ENCODE measurements around the gene FRAS1.
"Not testable (repeated sequence)": the region's sequence is repeated elsewhere in the genome, so short reads cannot be mapped to it uniquely, and the experiment has no call there.

FRAS1 gene

GRCh38 chr4:78396613-78397291 is 339.6 kb downstream of the FRAS1 start:
- DNase-seq: no peak

- no peak for DNase-seq
These were observed 340.1 kb downstream of the FRAS1 start for GRCh38 chr4:78397292-78397630.

GRCh38 chr4:78409612-78410202 is 352.6 kb downstream of the FRAS1 start:
- no peak for DNase-seq

GRCh38 chr4:78410225-78410624 is 353.1 kb downstream of the FRAS1 start:
- DNase-seq: no peak

- DNase-seq: no peak
These were observed 353.6 kb downstream of the FRAS1 start for GRCh38 chr4:78410676-78411075.

DNA sequence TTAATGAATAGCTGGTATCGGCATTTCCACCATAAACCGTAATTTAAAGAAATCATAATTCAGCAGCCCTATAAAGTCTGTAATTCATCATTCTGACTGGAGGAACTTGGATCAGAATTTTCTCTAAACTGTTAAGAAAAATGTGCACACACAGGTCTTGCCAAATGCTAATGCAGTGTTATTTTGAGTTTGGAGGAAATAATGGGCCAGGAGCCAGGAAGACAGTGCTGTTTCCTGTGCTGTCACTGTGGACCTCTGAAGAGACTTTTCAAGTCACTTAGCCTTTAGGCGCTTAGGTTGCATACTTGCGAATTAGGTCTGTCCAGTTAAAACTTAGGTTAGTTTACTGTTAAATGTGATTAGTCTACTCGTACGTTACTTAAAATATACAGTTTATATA is 357.0 kb downstream of the FRAS1 start:
- no peak for DNase-seq

DNA sequence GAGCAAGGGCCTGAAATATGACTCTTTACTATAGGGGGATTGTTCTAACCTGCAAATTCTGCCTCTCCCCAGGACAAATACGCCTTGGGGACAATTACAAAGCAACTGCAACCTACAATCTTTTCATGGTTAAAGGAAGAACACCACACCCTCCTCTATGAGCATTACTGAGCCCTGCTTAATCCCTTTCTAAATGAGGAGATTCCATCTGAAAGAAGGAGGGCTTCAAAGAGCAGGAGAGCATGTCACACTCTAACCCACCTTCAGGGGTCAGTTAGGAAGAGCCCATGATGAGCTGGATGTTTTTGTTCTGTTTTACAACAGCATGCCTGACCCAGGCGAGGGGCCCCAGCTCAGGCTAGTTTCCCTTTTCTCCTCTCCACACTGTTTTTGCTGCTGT is 360.5 kb downstream of the FRAS1 start:
- no peak for DNase-seq

DNA sequence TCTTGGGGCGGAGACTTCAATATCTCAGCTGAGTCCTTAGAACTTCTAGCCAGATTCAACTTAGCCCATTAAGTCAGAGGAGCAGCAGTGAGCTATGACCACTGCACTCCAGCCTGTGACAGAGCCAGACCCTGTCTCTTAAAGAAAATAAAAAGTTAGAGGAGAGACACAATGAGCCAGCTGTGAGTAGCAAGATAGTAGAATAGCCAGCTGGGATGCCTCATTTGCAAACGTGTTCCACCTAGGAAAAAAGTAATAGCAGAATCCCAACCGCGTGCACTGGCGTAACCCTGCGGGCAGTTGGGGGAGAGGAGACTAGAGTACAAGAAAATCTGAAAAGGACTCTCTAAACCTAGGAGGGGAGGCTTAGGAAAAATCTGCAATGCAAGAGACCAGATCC is 361.3 kb downstream of the FRAS1 start:
- DNase-seq: no peak

- DNase-seq: no peak
These were observed 366.7 kb downstream of the FRAS1 start for GRCh38 chr4:78423790-78424189.

- DNase-seq: no peak
These were observed 367.3 kb downstream of the FRAS1 start for GRCh38 chr4:78424461-78424860.

- DNase-seq: no peak
These were observed 369.8 kb downstream of the FRAS1 start for GRCh38 chr4:78426972-78427371.

DNA sequence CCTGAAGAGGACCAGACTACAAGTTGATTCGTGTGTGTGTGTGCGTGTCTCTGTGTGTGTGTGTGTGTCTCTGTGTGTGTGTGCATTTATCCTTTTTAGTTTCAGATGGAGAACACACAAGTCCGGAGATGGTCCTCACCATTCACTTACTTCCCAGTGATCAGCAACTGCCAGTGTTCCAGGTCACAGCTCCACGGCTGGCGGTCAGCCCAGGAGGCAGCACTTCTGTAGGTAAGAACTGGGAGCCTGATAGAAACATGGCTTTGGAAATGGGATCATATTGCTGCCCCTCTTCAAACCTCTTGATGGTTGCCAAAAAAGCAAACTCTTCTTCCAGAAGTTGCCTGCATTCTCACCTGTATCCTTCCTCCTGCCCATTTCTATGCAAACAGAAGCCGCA is 371.9 kb downstream of the FRAS1 start:
- no peak for DNase-seq

DNA sequence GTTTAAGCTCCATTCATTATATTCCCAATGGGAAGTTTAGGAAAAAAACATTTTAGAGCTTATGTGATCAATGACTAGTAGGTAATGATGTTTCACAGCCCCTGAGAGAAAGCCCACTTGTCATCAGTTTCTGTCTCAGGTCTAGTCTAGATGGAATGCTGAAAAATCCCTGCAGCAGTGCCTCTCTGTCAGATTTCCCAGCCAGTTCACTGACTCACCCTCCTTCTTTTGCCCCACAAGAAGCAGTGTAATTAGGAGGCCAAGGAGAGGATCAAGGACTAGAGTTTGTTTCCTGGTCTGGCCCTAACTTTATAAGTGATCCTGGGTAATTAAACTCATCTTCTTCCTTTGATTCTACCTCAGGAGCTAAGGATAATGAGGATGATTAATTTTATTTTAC is 375.8 kb downstream of the FRAS1 start:
- no peak for DNase-seq

DNA sequence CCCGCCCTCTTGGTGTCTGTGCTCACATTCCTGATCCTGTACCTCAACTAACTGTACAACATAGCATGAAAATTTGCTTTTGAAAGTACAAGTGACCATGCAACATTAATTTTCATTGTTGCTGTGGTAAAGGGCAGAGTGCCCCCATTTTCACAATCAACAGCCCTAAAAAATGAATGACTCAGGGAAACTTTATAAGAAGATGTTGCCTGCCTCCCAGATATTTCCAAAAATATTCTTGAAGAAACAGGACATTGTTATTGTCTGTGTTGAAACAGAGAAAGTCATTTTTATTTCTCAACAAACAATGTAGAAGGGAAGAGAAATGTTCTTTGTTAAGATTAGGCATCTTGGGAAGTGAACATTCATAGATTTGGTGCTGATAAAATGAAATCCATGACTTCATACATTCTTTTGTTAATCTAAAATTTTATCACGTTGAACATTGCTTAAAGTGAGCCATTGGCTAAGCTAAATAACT is 380.5 kb downstream of the FRAS1 start:
- no peak for DNase-seq

DNA sequence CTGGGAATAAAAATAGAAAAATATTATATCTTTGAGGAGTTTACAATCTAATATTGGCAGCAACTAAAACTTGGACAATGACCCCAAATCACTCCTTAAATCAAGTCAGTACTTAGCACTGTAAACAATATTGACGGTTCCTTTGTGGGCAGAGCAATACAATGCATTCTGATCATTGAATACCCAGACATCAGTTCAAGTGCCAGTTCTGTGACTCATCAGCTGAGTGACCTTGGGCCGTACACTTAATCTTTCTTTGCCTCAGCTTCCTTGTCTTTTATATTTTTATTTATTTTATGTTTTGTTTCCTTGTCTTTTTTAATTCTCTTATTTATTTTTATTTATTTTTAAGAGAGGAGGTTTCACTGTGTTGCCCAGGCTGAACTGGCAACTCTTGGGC is 382.2 kb downstream of the FRAS1 start:
- no peak for DNase-seq

DNA sequence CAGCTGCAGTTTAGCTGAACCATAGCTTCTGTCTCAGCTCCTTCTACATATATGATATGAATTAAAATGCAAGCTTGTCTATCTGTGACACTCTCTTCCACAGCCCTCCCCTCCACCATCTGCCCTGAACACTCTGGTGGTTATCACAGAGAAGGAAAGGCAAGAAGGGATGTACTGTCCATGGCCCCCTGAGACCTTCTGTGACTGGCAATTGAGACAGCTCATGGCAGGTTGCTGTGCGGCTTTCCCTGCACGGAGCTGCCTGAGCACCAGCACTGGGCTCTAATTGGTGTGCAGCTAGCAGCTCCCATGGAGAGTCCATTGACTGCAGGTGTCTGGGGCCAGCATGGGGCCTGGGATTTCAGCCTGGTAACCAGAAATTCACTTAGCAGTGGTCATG is 384.6 kb downstream of the FRAS1 start:
- DNase-seq: no peak

- DNase-seq: no peak
These were observed 389.5 kb downstream of the FRAS1 start for GRCh38 chr4:78446619-78447018.

- no peak for DNase-seq
These were observed 394.3 kb downstream of the FRAS1 start for GRCh38 chr4:78451407-78451806.

- DNase-seq: no peak
These were observed 396.9 kb downstream of the FRAS1 start for GRCh38 chr4:78454016-78454415.

DNA sequence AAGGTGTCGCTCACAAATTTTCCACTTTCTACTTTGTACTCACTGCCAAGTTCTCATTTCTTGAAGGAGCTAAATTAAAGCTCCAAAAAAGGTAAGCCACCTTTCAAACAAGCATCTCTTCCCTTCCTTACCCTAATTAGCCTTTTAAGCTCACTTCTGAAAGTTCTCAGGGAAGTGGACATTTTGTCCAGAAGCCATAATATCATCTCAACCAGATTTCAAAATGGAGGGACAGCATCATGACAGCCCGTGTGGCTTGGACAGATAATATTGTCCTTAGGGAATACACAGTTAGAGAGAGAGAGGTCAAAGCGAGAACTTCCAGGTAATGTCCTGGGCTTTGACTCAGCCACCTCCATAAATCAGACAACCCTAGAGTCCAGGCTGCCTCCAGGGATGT is 400.6 kb downstream of the FRAS1 start:
- DNase-seq: no peak

- DNase-seq: no peak
These were observed 402.2 kb downstream of the FRAS1 start for GRCh38 chr4:78459327-78459726.

- no peak for DNase-seq
These were observed 403.2 kb downstream of the FRAS1 start for GRCh38 chr4:78460368-78460767.

- no peak for DNase-seq
These were observed 407.1 kb downstream of the FRAS1 start for GRCh38 chr4:78464265-78464664.

GRCh38 chr4:78467223-78467622 is 410.1 kb downstream of the FRAS1 start:
- not testable (repeated sequence) for DNase-seq

- no peak for DNase-seq
These were observed 411.1 kb downstream of the FRAS1 start for GRCh38 chr4:78468272-78468671.
